H1 (cell line): ENCODE results near the gene WFDC11. TPM values are rescaled to one million over a fixed set of nuclear protein-coding genes. Genes with fewer than 3 reads are reported as not detected.

ENCODE experiments used
- CTCF ChIA-PET: fragments of 300-600 bp; sonication (Branson Sonifier 250); formaldehyde crosslinking; loops from one replicate; lab custom pipeline; 2021; ENCODE audit not compliant: partially characterized antibody; lab: Charles Lee
- POLR2A ChIA-PET: fragments of 300-600 bp; sonication (Branson Sonifier 250); formaldehyde crosslinking; loops from one replicate; lab custom pipeline; 2021; ENCODE audit warnings: inconsistent platforms; ENCODE audit not compliant: partially characterized antibody; lab: Charles Lee
- DNase-seq, 2 experiments: peaks; one replicate each; pipeline versions ENCODE4 v3.0.0 to v3.0.0-alpha.2; 2010 to 2022; ENCODE audit warnings: low spot score in 2 of 2, low read depth in 1 of 2, mixed read lengths in 1 of 2
- FAIRE-seq: peaks from 2 replicates; lab custom pipeline; 2011; peaks lifted over from hg19 to GRCh38; lab: Jason Lieb, UNC
- H2AFZ ChIP-seq: 2 replicates; pipeline ENCODE4 v1.8.1; 2012; ENCODE audit warnings: low read length, inconsistent platforms
- H2AK5ac ChIP-seq: 2 replicates; pipeline ENCODE4 v1.6.1; 2013; ENCODE audit warnings: low read depth, low read length
- H2BK120ac ChIP-seq: replicated peaks from 2 replicates; pipeline ENCODE3; 2013; ENCODE audit warnings: low read depth, low read length, inconsistent platforms
- H2BK12ac ChIP-seq: 2 replicates; pipeline ENCODE4 v1.6.1; 2013; ENCODE audit warnings: low read depth, low read length
- H2BK15ac ChIP-seq: 2 replicates; pipeline ENCODE4 v1.6.1; 2013; ENCODE audit warnings: low read length
- H2BK20ac ChIP-seq: 2 replicates; pipeline ENCODE4 v1.6.1; 2013; ENCODE audit warnings: low read length
- H2BK5ac ChIP-seq: 2 replicates; pipeline ENCODE4 v1.6.1; 2013; ENCODE audit warnings: low read depth, low read length
- H3K14ac ChIP-seq: 2 replicates; pipeline ENCODE4 v1.6.1; 2013; ENCODE audit warnings: inconsistent platforms; ENCODE audit not compliant: insufficient read length
- H3K18ac ChIP-seq: 2 replicates; pipeline ENCODE4 v1.6.1; 2013; ENCODE audit warnings: low read length; ENCODE audit errors: extremely low read depth
- H3K23ac ChIP-seq: 2 replicates; pipeline ENCODE4 v1.6.1; 2013; ENCODE audit warnings: inconsistent platforms; ENCODE audit not compliant: insufficient read length
- H3K23me2 ChIP-seq: 2 replicates; pipeline ENCODE4 v1.6.1; 2013; ENCODE audit warnings: low read depth, low read length
- H3K27ac ChIP-seq: 2 replicates; pipeline ENCODE4 v1.6.1; 2011; ENCODE audit warnings: low read depth, low read length, inconsistent platforms
- H3K27me3 ChIP-seq, 4 experiments: replicated peaks in 1 of 4; 1 replicate in 1 of 4; 2 replicates in 3 of 4; pipeline versions ENCODE4 v1.6.1 to v1.8.1; 2011 to 2013; ENCODE audit warnings: low read length in 3 of 4, mild to moderate bottlenecking in 3 of 4, inconsistent platforms in 2 of 4, mixed read lengths in 2 of 4, moderate library complexity in 1 of 4; ENCODE audit not compliant: control insufficient read depth in 3 of 4, insufficient read depth in 3 of 4; ENCODE audit errors: extremely low read depth in 1 of 4
- H3K36me3 ChIP-seq, 4 experiments: 2 replicates each; pipeline versions ENCODE4 v1.6.1 to v1.8.1; 2011 to 2013; ENCODE audit warnings: mild to moderate bottlenecking in 4 of 4, low read length in 3 of 4, moderate library complexity in 2 of 4, control low read depth in 1 of 4, inconsistent platforms in 1 of 4; ENCODE audit not compliant: insufficient read depth in 4 of 4, control insufficient read depth in 2 of 4
- H3K4ac ChIP-seq: replicated peaks from 2 replicates; pipeline ENCODE3; 2013; ENCODE audit warnings: low read length, low read depth, mixed read lengths, inconsistent platforms; ENCODE audit not compliant: insufficient read length
- H3K4me1 ChIP-seq, 4 experiments: replicated peaks in 1 of 4; 1 replicate in 1 of 4; 2 replicates in 3 of 4; pipeline versions ENCODE4 v1.6.1 to v1.8.1; 2011 to 2013; ENCODE audit warnings: low read length in 3 of 4, inconsistent platforms in 2 of 4, mixed read lengths in 1 of 4; ENCODE audit not compliant: insufficient read depth in 4 of 4, control insufficient read depth in 3 of 4
- H3K4me2 ChIP-seq, 2 experiments: 2 replicates each; pipeline versions ENCODE4 v1.6.1 to v1.8.1; 2011 to 2013; ENCODE audit warnings: low read depth in 2 of 2, low read length in 2 of 2, control low read depth in 1 of 2, inconsistent platforms in 1 of 2, mild to moderate bottlenecking in 1 of 2; ENCODE audit not compliant: insufficient read depth in 1 of 2
- H3K4me3 ChIP-seq, 4 experiments: fragments of 200-600, 300-600 bp in 1 of 4; sonication (generic), shearing (Covaris generic), sonication (Bioruptor Twin) in 1 of 4; 2 replicates each; pipeline versions ENCODE4 v1.5.1 to v1.8.1; 2011 to 2016; ENCODE audit warnings: low read length in 4 of 4, low read depth in 3 of 4, control low read depth in 2 of 4, inconsistent platforms in 2 of 4, mild to moderate bottlenecking in 2 of 4, mixed read lengths in 1 of 4, moderate library complexity in 1 of 4; ENCODE audit not compliant: insufficient read depth in 2 of 4; ENCODE audit errors: extremely low read depth in 1 of 4
- H3K56ac ChIP-seq: replicated peaks from 2 replicates; pipeline ENCODE3; 2013; ENCODE audit warnings: low read depth, mild to moderate bottlenecking, mixed read lengths, low read length, inconsistent platforms; ENCODE audit not compliant: insufficient read length
- H3K79me1 ChIP-seq: 2 replicates; pipeline ENCODE4 v1.6.1; 2013; ENCODE audit warnings: low read depth, low read length, control low read depth
- H3K79me2 ChIP-seq, 2 experiments: 2 replicates each; pipeline versions ENCODE4 v1.6.1 to v1.8.1; 2012 to 2013; ENCODE audit warnings: low read length in 2 of 2, mild to moderate bottlenecking in 2 of 2, inconsistent platforms in 1 of 2; ENCODE audit not compliant: insufficient read depth in 2 of 2, control insufficient read depth in 1 of 2
- H3K9ac ChIP-seq, 4 experiments: replicated peaks in 1 of 4; 1 replicate in 1 of 4; 2 replicates in 3 of 4; pipeline versions ENCODE4 v1.6.1 to v1.8.1; 2011 to 2013; ENCODE audit warnings: low read depth in 3 of 4, low read length in 3 of 4, control low read depth in 2 of 4, mild to moderate bottlenecking in 2 of 4, moderate library complexity in 2 of 4, inconsistent platforms in 1 of 4; ENCODE audit errors: extremely low read depth in 1 of 4
- H3K9me3 ChIP-seq, 2 experiments: 2 replicates each; pipeline versions ENCODE4 v1.6.1 to v1.8.1; 2012 to 2013; ENCODE audit warnings: mild to moderate bottlenecking in 2 of 2, moderate library complexity in 2 of 2, control low read depth in 1 of 2, inconsistent platforms in 1 of 2, low read depth in 1 of 2, low read length in 1 of 2, mixed read lengths in 1 of 2; ENCODE audit not compliant: insufficient read depth in 2 of 2
- H4K20me1 ChIP-seq, 2 experiments: replicated peaks in 1 of 2; 2 replicates each; pipeline versions ENCODE3 to v1.8.1; 2011 to 2013; ENCODE audit warnings: inconsistent platforms in 2 of 2, low read length in 2 of 2, mild to moderate bottlenecking in 1 of 2; ENCODE audit not compliant: insufficient read depth in 2 of 2, control insufficient read depth in 1 of 2
- H4K5ac ChIP-seq: 2 replicates; pipeline ENCODE4 v1.6.1; 2013; ENCODE audit warnings: low read length, low read depth, mixed read lengths, inconsistent platforms; ENCODE audit not compliant: insufficient read length
- H4K8ac ChIP-seq: 2 replicates; pipeline ENCODE4 v1.8.0; 2013; ENCODE audit warnings: mild to moderate bottlenecking, moderate library complexity, low read length, inconsistent platforms; ENCODE audit not compliant: insufficient read depth; ENCODE audit errors: extremely low read depth
- H4K91ac ChIP-seq: replicated peaks from 2 replicates; pipeline ENCODE3; 2013; ENCODE audit warnings: low read length, mixed read lengths, inconsistent platforms; ENCODE audit not compliant: insufficient read length
- ASH2L ChIP-seq: fragments of 200-600, 300-600 bp; sonication (generic); IDR thresholded peaks from one replicate; pipeline ENCODE4 v1.7.1; 2017; ENCODE audit warnings: low read length
- EGR1 ChIP-seq: IDR thresholded peaks from 2 replicates; pipeline ENCODE4 v1.6.1; 2011; ENCODE audit warnings: low read depth, low read length, borderline replicate concordance
- EZH2 ChIP-seq: fragments of 200-600 bp; sonication (generic); IDR thresholded peaks from 2 replicates; pipeline ENCODE4 v1.7.1; 2012; ENCODE audit warnings: low read depth, mild to moderate bottlenecking, moderate library complexity, low read length, inconsistent platforms; ENCODE audit not compliant: severe bottlenecking
- GABPA ChIP-seq: IDR thresholded peaks from 2 replicates; pipeline ENCODE4 v1.6.1; 2011; ENCODE audit warnings: mild to moderate bottlenecking, low read length, moderate library complexity, borderline replicate concordance; ENCODE audit not compliant: insufficient read depth
- JUN ChIP-seq: IDR thresholded peaks from 2 replicates; pipeline ENCODE4 v1.6.1; 2011; ENCODE audit warnings: low read depth, mild to moderate bottlenecking, improper control_type of control experiment, low read length
- KDM1A ChIP-seq: fragments of 200-600, 300-600 bp; sonication (generic); IDR thresholded peaks from 2 replicates; pipeline ENCODE4 v1.7.1; 2016; ENCODE audit warnings: mild to moderate bottlenecking, low read length, borderline replicate concordance
- KDM4A ChIP-seq: IDR thresholded peaks from one replicate; pipeline ENCODE4 v1.7.1; 2012; ENCODE audit warnings: low read depth, mild to moderate bottlenecking, moderate library complexity, low read length, inconsistent platforms; ENCODE audit not compliant: severe bottlenecking
- RAD21 ChIP-seq, 2 experiments: IDR thresholded peaks in 1 of 2; conservative IDR thresholded peaks in 1 of 2; 2 replicates each; pipeline ENCODE4 v1.6.1; 2011; ENCODE audit warnings: low read depth in 2 of 2, low read length in 2 of 2, improper control_type of control experiment in 1 of 2, inconsistent platforms in 1 of 2, mild to moderate bottlenecking in 1 of 2, moderate library complexity in 1 of 2
- RXRA ChIP-seq: IDR thresholded peaks from 2 replicates; pipeline ENCODE4 v1.6.1; 2011; ENCODE audit warnings: low read depth, mild to moderate bottlenecking, low read length, moderate library complexity; ENCODE audit not compliant: insufficient read depth
- TAF7 ChIP-seq: optimal IDR thresholded peaks from 2 replicates; pipeline ENCODE3; 2011; ENCODE audit warnings: low read depth, mild to moderate bottlenecking, inconsistent platforms, low read length, moderate library complexity, borderline replicate concordance
- WGBS, 2 experiments: shearing (Covaris generic) in 1 of 2; methylation state at CpG; one replicate each; pipeline versions ENCODE4 v1.1.6 to v1.1.7; 2013 to 2015; ENCODE audit warnings: low lambda C conversion rate in 2 of 2, mixed read lengths in 2 of 2, inconsistent platforms in 1 of 2, low coverage in 1 of 2, missing lambda C conversion rate in 1 of 2; ENCODE audit not compliant: insufficient replicate concordance in 2 of 2, insufficient coverage in 1 of 2, insufficient read length in 1 of 2; ENCODE audit errors: extremely low coverage in 1 of 2, missing lambda C conversion rate in 1 of 2; 5-methylcytosine and 5-hydroxymethylcytosine counted together
- polyA plus RNA-seq, 7 experiments: library from polyadenylated mRNA; depleted of rRNA in 3 of 7; stranded (reverse) in 5 of 7; unstranded in 2 of 7; fragments of >200 nt in 5 of 7; fragments of 200-250 nt in 2 of 7; gene quantifications; 1 replicate in 5 of 7; 2 replicates in 1 of 7; 4 replicates in 1 of 7; pipeline versions ENCODE4 v1.2.1 to v1.2.3, GENCODE V29; 2011 to 2013; ENCODE audit warnings: missing spikeins in 2 of 7, mixed read lengths in 2 of 7
- total RNA-seq: library from RNA; stranded (reverse); fragmentation: NEBNext Ultra II Directional; extraction: Animal tissue kit (Norgen Biotek cat#: 25700); gene quantifications from 2 replicates; pipeline ENCODE4 v1.2.1, GENCODE V29; 2021
- TF ChIP-seq, protein P1 (sequence below), 3 experiments: IDR thresholded peaks; 1 replicate in 2 of 3; 2 replicates in 1 of 3; pipeline versions ENCODE4 v1.5.1 to v1.6.1; 2011; ENCODE audit warnings: low read length in 3 of 3, mild to moderate bottlenecking in 3 of 3, inconsistent platforms in 2 of 3, low read depth in 1 of 3, moderate library complexity in 1 of 3; ENCODE audit not compliant: insufficient read depth in 1 of 3; ENCODE audit errors: control extremely low read depth in 1 of 3

The WFDC11 gene
- total and polyA plus RNA-seq, 2 of the 8 experiments (the other 6 are each of a cell fraction or from before 2014, with no cell fraction given) = not detected

GRCh38 chr20:45617591-45617990 is 52.4 kb downstream of the WFDC11 start:
- Histone ChIP-seq H2BK15ac (no peak overlapping the region), H2BK12ac (no peak overlapping the region), H3K23ac (no peak overlapping the region), H3K23me2 (no peaks in the 10 kb centered on the region), H3K18ac (no peak overlapping the region), H3K4ac (no peak overlapping the region), H2AFZ (no peak overlapping the region), H3K56ac (no peak overlapping the region), H3K4me3 (no peak overlapping the region), H2BK20ac (no peak overlapping the region), H3K4me2 (no peak overlapping the region), H3K9me3 (no peaks in the 10 kb centered on the region), H3K4me1 (no peaks in the 10 kb centered on the region), H3K14ac (no peak overlapping the region), H3K27ac (no peak overlapping the region), H4K20me1 (no peaks in the 10 kb centered on the region), H2BK5ac (no peak overlapping the region), H4K8ac (no peak overlapping the region), H4K5ac (no peak overlapping the region), H3K27me3 (no peaks in the 10 kb centered on the region), H2BK120ac (no peak overlapping the region), H3K36me3 (no peaks in the 10 kb centered on the region), H4K91ac (no peak overlapping the region), H3K79me2 (no peaks in the 10 kb centered on the region), H2AK5ac (no peak overlapping the region), H3K79me1 (no peaks in the 10 kb centered on the region), H3K9ac (no peak overlapping the region)
- CTCF ChIA-PET = interaction anchor here (0.8 to 4.2 kb wide), 4 partner anchors 12 to 326 kb away, joined by 3 to 29 read pairs (median 4); partner anchors contain the start of genes WFDC10A and WFDC9
- FAIRE-seq = no peak
- no peak for DNase-seq
- POLR2A ChIA-PET = no interaction called here
- WGBS, 2 experiments = 85% methylated on average over 2 of the region's 2 CpGs; no CpG with 5 or more reads in 1 of the 2 experiments
- TF ChIP-seq KDM1A (no peak), RAD21 (IDR thresholded peaks at IDR 0.05 in 1 of 2, conservative IDR thresholded peaks at IDR 0.05 in 1 of 2; ENCODE audit: low read depth in 2 of 2, low read length in 2 of 2) (no peak), JUN (no peak), EZH2 (no peak), ASH2L (no peak), KDM4A (no peak), TAF7 (no peak), EGR1 (no peak), GABPA (no peak), RXRA (no peak)
- TF ChIP-seq, protein P1, sequence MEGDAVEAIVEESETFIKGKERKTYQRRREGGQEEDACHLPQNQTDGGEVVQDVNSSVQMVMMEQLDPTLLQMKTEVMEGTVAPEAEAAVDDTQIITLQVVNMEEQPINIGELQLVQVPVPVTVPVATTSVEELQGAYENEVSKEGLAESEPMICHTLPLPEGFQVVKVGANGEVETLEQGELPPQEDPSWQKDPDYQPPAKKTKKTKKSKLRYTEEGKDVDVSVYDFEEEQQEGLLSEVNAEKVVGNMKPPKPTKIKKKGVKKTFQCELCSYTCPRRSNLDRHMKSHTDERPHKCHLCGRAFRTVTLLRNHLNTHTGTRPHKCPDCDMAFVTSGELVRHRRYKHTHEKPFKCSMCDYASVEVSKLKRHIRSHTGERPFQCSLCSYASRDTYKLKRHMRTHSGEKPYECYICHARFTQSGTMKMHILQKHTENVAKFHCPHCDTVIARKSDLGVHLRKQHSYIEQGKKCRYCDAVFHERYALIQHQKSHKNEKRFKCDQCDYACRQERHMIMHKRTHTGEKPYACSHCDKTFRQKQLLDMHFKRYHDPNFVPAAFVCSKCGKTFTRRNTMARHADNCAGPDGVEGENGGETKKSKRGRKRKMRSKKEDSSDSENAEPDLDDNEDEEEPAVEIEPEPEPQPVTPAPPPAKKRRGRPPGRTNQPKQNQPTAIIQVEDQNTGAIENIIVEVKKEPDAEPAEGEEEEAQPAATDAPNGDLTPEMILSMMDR (IDR thresholded peaks at IDR 0.05; ENCODE audit: control extremely low read depth in 1 of 3, insufficient read depth in 1 of 3, low read depth in 1 of 3, low read length in 3 of 3) = no peak
